HT-29 (cell line): ENCODE measurements around the gene TREM1. TPM values are rescaled to one million over a fixed set of nuclear protein-coding genes. Genes with fewer than 3 reads are reported as not detected.
A peak's percentile ranks its signal among the peaks of the same experiment; 100 is the strongest.

Experiments used
- DNase-seq: peaks from one replicate; pipeline ENCODE4 v3.0.0-alpha.2; 2015; ENCODE audit warnings: low spot score
- total RNA-seq: library from RNA; depleted of rRNA; stranded (reverse); fragments of >200 nt; shearing (Covaris generic); gene quantifications from 2 replicates; pipeline ENCODE4 v1.2.3, GENCODE V29; 2014; rRNA removed

Gene TREM1
- total RNA-seq = 0.18 TPM in 1 of 2 replicates, not detected in the other

DNA sequence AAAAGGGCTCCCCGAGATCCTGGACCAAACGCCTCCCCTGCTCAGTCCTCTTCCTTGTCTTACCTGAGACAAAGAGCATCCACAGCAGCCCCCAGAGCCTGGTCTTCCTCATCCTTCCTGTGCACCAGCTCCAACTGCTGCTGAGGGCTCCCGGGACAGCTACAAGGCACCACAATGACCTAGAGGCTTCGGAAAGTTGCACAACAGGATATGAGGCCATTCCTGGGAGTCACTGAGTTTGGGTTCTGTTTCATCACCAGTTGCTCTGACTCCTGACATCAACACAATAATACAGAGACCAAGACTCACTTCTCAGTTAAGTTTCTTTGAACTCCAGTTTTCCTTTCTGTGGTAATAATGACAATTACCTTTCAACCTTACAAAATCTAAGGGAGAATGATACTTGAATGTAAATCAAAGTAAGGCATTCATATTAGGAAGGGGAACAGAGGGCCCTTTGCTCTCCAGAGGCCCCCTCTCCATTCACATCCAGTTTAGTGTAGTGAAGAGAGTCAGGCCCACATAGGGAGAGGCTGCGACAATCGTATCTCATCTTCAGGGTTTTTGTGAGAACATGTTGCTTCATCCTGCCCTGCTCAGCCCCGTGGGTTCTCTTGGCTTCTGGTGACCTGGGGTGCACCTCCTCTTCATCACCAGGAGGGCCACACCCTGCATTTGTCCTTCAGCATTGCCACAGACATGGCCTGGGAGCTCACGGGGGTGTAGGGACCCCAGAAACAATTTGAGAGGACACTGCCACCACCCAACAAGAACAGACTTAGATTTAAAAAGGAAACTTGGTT is at the start of gene TREM1:
TSS of gene TREM1 (minus strand) at position 139 of the 803 bp plus-strand sequence. CDS start at position 112, 27 bp downstream.
- DNase-seq = no peak

DNA sequence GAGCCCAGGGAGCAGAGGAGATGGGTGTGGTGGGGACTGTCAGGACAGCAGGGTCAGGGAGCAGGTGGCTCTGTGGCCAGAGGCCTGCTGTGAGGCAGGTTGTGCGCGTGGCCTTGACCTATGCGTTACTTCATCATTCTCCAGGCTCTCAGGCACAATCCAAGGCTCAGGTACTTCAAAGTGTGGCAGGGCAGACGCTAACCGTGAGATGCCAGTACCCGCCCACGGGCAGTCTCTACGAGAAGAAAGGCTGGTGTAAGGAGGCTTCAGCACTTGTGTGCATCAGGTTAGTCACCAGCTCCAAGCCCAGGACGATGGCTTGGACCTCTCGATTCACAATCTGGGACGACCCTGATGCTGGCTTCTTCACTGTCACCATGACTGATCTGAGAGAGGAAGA is 49.5 kb upstream of the TREM1 start:
- DNase-seq = no peak

DNA sequence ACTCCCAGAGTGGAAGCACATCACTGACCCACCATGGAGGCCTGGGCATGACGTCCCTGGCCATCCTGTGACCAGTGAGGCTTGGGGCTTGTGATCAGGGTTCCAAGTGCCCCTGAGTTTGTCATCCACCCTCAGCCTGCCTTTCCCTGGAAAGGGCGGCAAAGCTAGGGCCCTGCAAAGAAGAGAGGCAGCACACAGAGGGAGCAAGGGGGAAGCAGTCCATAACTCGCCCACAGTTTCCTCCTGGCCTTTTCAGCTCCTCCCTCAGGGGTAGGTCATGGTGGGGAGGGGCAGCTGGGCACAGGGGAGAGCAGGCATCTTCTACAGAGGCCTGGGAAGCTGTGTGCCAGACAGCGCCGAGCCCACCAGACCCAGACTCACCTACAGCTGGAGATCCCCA is 48.8 kb upstream of the TREM1 start, which contains the start of gene NCR2:
TSS of gene NCR2 (plus strand) at position 313 of the 400 bp plus-strand sequence. CDS start 269 bp downstream, outside the sequence.
- no peak for DNase-seq

DNA sequence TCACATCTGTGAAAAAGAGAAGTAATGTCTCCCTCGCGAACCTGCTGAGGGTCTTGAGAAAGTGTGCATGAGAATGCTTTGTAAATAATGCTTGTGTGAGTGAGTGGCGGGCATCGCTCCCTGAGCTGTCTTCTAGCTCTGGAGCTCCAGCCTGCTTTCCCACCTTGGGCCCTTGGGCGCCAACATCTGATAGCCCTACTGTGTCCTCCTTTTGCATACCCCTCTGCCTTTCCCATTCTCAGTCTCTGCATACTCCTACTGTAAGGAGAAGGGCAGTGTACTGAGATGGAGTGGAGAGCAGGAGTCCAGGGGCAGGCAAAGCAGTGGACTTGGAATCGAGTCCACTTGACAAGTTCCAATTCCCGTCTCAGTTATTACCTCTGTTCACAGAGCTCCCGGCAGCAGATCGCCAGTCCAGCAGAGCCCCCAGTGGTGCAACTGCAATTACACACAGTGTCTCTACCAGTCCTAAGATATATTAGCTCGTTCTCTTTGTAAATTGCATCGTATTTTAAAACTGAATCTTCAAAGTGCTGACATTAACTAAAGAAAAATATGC is 48.1 kb upstream of the TREM1 start:
- peak; percentile 20 for DNase-seq

DNA sequence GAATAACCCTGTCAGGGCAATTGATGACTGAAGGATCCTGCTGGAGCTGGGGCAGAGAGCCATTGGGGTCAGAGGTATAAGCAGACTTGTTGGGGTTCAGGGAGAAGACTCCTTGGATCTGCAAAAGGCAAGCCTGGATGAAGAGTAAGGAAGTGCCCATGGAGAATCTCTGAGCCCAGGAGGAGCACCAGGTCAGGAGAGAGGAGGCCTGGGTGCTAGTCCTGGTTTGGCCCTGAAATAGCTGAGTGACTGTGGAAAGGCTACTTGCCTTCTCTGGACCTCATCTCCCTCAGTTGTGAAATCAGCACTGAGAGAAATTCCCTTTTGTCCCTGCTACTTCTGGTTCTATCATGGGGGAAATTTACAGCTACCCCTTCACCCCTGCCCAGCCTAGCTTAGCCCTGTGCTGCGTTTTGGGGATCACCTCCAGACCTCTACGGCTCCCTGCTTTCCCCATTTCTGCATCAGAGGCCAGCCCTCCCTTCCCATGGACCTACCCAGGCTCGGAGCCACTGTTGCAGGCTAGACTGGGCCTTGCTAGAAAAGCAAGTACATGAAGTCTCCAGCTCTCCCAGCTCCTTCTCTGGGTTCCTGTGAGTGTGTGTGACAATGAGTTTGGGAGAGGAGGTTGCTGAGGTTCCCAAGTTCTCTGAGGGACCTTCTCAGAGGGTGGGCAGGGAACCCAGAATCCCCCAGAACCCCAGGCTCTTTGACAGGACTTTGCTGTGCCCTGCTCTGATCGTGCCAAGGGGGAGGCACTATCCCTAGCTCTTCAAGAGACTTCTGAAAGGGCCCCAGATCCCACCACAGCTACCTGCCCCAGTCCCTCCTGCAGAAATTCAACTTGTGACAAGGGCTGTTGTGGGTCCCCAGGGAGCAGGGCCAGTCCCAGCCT is 46.6 kb upstream of the TREM1 start:
- DNase-seq = no peak

DNA sequence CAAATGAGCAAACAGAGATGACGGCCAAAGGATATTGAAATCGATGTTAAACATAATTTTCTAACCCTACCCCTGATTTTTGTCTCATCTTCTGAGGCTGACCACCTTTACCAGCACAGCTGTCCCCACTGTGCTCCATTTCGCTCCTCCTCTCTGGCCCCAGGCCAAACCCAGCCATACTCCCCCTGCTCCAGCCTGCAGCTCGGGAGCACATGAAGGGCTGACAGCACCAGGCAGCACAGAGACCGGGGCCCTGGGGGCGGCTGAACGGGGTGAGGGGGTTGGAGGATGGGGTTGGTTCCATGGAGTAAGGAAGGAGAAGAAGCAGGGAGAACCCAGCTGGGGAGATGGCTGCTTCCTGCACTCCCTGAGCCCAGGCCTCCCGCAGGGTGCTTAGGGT is 45.8 kb upstream of the TREM1 start:
- DNase-seq = no peak

DNA sequence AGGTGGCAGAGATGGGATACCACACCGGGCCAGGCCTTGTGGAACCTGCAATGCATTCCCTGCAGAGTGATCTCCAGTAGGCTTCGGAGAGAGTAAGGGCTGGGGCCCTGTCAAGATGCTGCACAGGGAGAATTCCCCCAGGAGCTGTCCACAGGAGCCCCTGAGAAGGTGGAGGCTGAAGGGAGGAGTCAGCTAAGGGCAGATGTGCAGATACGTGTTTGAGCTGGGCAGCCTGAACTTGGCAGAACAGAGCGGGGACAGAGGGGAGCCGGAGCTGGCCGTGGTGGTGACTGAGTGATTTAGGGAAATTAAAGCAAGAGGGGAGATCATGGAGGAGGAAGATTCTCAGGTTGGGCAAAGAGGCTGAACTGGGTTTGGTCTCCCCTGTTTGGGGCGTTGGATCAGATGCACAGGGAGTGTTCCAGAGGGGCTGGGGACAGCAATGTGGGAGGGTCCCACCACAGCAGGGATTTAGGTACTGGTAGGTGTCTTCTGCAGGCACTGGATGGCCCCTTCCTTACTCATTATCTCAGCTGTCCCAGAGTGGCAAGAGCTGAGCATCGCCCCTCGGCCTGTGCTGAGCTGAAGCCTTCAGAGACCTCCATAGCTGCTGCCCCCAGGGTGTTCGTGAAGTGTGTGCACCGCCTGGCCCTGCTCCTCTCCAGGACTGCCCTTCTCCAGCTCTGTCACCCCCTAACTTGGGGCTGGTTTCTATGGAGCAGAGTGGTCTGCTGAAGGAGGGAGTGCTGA is 45.1 kb upstream of the TREM1 start:
- DNase-seq = no peak

DNA sequence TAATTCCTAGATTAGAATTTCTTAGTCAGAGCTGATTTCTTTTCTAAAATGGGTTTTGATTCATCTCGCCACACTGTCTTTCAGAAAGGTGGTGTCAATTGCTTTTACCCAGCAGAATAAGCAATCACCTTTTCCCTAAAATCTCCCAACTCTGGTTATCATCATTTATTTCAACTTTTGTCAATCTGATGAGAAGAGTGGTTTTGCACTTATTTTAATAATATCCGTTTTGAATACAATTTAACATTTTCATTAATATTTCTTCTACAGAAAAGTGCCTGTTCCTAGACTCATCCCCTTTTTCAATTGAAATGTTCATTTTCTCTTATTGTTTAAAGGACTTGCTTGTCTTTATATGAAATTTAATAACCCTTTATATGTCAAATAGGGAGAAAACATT is 40.7 kb upstream of the TREM1 start:
- DNase-seq = no peak

DNA sequence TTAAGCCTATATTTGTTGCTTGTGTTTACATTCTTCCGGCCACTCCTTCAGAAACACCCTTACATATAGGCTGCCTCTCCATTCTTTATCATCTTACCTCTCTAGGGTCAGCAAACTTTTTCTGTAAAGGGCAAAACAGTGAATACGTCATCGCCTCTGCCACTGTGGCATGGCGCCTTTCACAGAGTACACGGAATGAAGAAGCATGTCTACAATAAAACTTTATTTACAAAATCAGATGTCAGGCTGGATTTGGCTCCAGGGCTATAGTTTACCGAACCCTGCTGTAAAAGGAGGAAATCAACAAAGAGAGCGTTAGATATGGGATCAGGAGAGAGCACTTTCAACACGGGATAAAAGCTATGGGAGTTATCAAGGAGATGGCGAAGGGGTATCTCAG is 39.6 kb upstream of the TREM1 start:
- DNase-seq = no peak

DNA sequence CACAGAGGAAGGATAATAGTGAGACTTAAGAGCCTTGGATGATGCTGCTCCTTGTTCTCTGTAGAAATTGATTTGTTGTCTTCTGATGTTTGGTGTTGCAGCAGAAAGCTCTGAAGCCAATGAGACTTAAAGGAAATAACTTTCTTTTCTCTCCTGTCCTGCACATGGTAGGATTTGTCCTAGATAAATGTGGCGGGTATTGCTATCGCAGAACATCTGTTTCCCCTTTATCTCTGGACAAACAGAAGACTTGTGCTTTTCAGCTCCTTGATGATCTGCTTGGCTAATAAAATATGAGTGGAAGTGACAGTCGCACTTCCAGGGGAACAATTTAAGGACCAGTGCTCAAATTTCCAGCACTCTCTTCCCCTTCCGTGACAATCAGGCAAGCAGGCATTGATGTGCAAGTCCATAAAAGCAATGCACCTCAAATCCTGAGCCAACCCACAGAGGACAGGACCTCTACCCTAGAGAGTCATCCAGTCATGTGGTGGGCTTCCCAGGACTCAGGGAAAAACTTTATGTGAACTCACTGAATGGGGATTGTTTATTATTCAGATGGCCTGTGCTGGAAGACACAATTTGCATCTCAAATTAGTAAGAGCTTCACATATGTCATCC is 39.1 kb upstream of the TREM1 start:
- DNase-seq = no peak

DNA sequence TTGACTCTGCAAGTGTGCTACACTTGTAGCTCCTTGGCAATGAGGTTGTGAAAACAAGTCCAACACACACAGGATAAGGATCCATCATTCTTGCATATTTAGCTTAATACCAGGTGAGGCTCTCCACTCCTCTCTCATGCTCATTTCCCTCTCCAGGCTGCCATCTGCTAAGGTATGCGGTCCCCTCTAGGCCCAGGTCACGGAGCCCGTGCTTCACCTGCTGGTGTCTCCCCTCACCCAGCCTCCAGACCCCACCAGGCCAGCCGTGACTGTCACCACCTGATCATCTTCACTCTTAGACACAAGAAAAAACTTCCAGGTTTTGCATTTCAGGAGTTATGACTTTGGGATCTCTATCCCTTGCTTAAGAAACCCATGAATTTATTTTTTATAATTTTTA is 34.7 kb upstream of the TREM1 start:
- no peak for DNase-seq

DNA sequence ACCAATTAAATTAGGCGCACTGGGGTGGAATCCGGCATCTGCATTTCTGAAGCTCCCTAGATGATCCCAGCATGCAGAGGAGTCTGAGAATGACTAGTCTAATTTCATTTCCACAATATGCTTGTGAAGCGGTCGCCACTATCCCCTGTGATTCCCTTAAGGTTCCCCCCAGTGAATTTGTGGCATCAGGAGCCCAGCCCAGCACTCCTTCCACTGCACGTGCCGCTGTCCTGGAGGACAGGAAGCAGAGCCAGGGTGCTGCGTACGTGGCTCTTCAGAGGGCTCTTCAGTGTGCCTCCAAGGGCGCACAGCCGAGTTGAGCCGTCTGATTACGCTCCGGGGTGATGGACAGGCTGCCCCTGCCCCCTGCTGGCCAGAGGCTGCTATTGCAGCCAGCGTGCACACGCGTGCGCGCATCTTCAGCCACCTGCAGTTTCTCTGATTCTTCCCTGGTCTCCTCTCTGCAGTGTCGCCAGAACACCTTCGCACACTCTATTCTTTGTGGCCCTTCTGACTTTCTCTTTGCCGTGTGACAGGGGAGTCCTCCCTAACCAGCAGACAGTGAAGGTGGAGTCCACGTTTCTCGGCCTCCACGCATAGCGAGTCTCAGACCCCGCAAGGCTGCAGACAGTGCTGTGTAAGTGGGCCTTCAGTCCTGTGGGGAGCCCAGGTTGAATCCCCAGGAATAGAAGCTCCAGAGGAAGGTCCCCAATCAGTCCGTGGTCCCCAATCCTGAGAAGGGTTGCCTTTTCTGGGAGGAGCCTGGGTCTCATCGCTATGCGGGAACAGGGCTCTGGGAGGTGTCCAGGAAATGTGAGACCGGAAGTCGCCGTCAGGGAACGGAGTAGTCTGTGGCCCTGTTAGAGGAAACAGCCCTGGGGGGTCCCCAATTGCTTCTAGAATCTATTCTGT is 32.4 kb upstream of the TREM1 start:
- peak; percentile 87 for DNase-seq

DNA sequence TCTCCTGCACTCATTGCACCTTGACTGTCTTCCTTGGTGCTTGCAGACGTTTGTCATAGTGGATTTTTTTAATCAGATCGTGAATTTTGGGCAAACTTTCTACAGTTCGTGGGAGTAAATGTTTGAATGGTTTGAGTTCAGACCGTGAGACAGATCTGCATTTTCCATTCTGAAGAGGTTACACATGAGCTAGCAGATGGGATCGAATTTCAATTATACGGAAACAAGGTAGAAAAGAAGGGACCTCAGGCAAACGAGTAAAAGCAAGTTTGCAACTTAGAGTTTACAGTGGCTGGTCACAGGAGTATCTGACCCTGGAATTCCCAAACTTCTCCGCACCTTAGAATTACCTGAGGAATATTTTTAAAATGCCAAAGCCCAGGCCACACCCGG is 31.8 kb upstream of the TREM1 start:
- no peak for DNase-seq

DNA sequence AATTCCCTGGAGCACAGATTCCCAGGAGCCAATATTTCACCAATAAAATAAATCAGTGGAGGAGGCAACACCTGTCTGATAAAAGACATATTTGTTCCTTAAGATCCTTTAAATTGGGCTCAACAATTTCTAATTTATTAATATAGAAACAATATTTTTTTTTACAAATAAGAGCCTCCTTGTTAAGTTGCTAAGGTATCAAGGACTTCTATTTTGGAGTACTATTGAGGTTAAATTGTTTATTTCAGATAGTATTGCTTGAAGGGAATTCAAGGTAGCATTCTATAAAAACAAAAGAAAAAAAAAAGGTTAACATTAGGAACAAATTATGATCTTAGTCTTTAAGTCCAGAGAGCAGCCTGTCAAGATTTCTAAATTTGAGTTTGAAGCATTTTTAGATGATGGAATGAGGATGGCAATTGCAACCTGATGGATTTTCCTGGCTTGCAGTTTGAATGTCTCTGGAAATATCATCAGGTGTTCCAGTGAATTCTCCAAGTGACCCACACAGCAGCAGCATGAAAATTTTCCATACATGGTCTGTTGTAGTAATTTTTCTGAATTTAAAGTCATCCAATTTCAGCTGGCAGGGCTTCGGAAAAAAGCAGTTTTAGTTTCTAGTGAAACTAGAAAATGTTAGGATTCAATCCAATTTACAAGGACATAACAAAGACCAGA is 29.6 kb upstream of the TREM1 start:
- no peak for DNase-seq

DNA sequence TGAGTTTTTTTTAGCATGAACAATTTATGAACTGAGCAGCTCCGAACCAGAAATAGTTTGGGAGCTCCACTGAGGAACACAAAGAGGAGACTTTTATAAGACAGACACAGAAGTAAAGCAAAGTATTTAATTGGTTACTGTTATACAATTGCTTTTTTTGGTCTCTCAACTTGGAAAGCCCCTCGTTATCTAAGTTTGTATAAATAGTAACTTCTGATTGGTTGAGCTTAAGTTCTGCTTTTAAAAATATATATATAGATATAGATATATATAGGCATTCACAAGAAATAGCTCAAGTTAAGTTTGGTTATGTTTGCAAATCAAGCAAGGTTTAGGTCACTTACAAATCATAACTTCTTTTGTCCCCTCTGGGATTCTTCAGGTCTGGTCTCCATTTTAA is 28.7 kb upstream of the TREM1 start:
- DNase-seq = no peak

DNA sequence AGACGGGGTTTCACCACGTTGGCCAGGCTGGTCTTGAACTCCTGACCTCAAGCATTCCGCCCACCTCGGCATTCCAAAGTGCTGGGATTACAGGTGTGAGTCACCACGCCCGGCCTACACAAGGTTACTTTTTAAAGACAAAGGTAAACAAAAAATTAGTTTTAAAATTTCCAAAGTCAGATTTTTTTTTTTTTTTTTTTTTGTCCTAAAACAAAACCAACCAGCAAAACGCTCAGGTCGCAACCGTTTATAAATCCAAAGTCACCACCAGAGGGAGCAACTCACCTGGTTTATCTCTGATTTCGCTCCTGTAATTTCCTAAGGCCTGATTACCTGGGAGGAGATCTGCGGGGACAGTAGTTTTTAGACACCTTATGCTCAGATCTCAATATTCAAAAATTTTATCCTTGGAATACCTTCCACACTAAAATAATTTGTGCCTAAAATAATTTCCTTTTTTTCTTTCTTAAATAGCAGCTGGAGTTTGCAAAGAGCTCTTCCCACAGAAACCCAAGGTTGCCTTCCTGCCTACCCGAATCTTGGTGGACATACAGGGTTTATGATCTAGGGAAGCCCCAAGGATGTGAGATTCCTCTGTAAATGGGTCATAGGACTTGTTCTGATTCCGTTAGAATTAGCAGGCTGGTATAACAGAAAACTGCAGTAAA is 19.8 kb upstream of the TREM1 start:
- DNase-seq = peak; percentile 86

DNA sequence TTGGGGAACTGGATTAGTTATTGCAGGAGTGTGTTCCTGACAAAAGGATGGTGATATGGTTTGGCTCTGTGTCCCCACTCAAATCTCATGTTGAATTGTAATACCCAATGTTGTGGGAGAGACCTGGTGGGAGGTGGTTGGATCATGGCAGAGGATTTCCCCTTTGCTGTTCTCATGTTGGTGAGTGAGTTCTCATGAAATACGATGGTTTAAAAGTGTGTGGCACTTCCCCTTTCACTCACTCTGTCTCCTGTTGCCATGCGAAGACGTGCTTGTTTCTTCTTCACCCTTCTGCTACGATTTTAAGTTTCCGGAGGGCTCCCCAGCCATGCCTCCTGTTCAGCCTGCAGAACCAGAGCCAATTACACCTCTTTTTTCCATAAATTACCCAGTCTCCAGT is 16.2 kb upstream of the TREM1 start:
- no peak for DNase-seq

DNA sequence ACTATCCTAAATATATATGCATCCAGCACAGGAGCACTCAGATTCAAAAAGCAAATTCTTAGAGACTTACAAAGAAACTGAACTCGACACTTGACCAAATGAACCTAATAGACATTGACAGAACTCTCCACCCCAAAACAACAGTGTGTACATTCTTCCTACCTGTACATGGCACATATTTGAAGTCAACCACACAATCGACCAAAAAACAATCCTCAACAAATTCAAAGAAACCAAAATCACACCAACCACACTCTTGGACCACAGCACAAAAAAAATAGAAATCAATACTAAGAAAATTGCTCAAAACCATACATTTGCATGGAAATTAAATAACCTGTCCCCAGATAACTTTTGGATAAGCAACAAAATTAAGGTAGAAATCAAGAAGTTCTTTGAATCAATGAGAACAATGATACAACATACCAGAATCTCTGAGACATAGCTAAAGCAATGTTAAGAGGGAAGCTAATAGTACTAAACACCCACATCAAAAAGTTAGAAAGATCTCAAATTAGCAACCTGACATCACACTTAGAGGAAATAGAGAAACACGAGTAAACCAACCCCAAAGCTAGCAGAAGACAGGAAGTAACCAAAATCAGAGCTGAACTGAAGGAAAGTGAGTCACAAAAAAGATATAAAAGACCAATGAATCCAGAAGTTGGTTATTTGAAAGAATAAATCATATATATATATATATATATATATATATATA is 12.5 kb upstream of the TREM1 start:
- DNase-seq = no peak
